ENCODE measurements around the gene BCAM. TPM values are rescaled to one million over a fixed set of nuclear protein-coding genes. Genes with fewer than 3 reads are reported as not detected.

BCAM gene
- total and polyA plus RNA-seq, 2 donors (not counting 3 experiments of a cell fraction or from before 2014, with no cell fraction given), result 23.9 to 28.5 TPM

DNA sequence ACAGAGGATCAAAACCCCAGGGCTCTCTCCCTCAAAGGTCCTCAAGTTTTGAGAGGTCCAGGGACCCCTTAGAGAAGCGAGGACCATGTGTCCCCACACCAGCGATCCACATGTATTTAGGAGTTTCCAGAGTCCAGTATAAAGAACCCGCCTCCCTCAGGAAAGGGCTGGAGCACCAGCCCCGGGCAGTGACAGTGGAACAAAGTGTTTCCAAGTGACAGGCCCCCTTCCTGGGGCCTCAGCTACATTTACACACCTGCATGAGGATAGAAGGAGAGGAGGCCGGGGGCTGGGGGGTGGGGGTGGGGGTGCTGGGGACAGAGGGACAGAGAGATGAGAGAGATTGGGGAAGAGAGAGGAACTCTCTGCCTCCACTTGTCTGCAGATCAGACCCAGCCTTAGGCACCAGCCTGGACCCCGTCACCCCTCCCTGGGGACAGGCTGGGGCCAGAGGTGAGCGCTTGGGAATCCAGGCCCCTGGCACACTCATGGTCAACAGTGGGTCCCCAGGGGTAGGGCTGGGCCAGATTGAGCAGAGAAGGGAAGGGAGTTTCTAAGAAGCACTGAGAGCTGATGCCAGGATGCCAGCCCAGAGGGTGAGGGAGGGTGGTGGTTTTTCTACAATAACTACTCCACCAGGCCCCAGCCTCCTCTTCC is 802 bp downstream of the BCAM start:
- TF ChIP-seq EZH2 (IDR thresholded peaks at IDR 0.05; ENCODE audit: borderline replicate concordance, low read depth, low read length, severe bottlenecking) (no peak), FOS (IDR thresholded peaks at IDR 0.05; ENCODE audit: borderline replicate concordance, insufficient read depth, low read length) (no peak), MYC (IDR thresholded peaks at IDR 0.05; ENCODE audit: low read depth, low read length) (no peak), POLR2AphosphoS5 (IDR thresholded peaks at IDR 0.05; ENCODE audit: insufficient read depth, low read depth, low read length) (no peak), JUN (IDR thresholded peaks at IDR 0.05; ENCODE audit: borderline replicate concordance, insufficient read depth, insufficient read length, low read depth) (no peak), GATA2 (IDR thresholded peaks at IDR 0.05; ENCODE audit: insufficient read depth, insufficient read length, low read depth, low read length) (no peak), POLR2A (IDR thresholded peaks at IDR 0.05; ENCODE audit: low read depth, low read length) (no peak)
- TF ChIP-seq, protein P1, sequence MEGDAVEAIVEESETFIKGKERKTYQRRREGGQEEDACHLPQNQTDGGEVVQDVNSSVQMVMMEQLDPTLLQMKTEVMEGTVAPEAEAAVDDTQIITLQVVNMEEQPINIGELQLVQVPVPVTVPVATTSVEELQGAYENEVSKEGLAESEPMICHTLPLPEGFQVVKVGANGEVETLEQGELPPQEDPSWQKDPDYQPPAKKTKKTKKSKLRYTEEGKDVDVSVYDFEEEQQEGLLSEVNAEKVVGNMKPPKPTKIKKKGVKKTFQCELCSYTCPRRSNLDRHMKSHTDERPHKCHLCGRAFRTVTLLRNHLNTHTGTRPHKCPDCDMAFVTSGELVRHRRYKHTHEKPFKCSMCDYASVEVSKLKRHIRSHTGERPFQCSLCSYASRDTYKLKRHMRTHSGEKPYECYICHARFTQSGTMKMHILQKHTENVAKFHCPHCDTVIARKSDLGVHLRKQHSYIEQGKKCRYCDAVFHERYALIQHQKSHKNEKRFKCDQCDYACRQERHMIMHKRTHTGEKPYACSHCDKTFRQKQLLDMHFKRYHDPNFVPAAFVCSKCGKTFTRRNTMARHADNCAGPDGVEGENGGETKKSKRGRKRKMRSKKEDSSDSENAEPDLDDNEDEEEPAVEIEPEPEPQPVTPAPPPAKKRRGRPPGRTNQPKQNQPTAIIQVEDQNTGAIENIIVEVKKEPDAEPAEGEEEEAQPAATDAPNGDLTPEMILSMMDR (IDR thresholded peaks at IDR 0.05; ENCODE audit: extremely low read depth in 1 of 2, insufficient read depth in 1 of 2, low read depth in 1 of 2, low read length in 2 of 2), result no peak
- TF ChIP-seq, protein P2, sequence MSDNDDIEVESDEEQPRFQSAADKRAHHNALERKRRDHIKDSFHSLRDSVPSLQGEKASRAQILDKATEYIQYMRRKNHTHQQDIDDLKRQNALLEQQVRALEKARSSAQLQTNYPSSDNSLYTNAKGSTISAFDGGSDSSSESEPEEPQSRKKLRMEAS (IDR thresholded peaks at IDR 0.05; ENCODE audit: insufficient read depth, insufficient read length), result no peak
- H3K4me2 ChIP-seq (ENCODE audit: insufficient read depth, low read length), result peak overlapping the region; percentile 88
- BruUV-seq (replicated peaks), result no TSS peak
- H3K79me2 ChIP-seq (ENCODE audit: control insufficient read depth, insufficient read depth, low read length), result no peaks in the 10 kb centered on the region
- H3K36me3 ChIP-seq (ENCODE audit: control insufficient read depth in 2 of 2, extremely low read depth in 1 of 2, insufficient read depth in 2 of 2, low read length in 2 of 2), result peaks cover 2 to 5% of the 10 kb centered on the region in 2 experiments
- H3K9me3 ChIP-seq (replicated peaks; ENCODE audit: control insufficient read depth, insufficient read depth, low read length), result no peaks in the 10 kb centered on the region
- H3K27me3 ChIP-seq (ENCODE audit: control insufficient read depth in 2 of 2, insufficient read depth in 2 of 2, low read length in 2 of 2), result no peaks in the 10 kb centered on the region
- H3K27ac ChIP-seq (ENCODE audit: insufficient read depth, low read depth, low read length), result no peak overlapping the region
- FAIRE-seq, result no peak
- dilution Hi-C loops (cut with MboI; ENCODE audit: extremely low pct_ligation_motif_present, low sequenced_read_pairs), result no loop called here
- no peak overlapping the region for H3K9ac ChIP-seq (replicated peaks; ENCODE audit: extremely low read depth, insufficient read depth, low read length)
- intact Hi-C loops (cut with micrococcal nuclease), result loop anchor here (2.0 to 10.0 kb wide), 2 partner anchors 35 to 145 kb away; partner anchors contain the start of gene CLPTM1
- DNase-seq (ENCODE audit: low read depth, low spot score), result no peak
- peaks cover 16% of the 10 kb centered on the region for H3K4me1 ChIP-seq (ENCODE audit: control insufficient read depth, extremely low read depth, insufficient read depth, low read length)
- H2AFZ ChIP-seq (ENCODE audit: low read depth, low read length), result peak overlapping the region; percentile 90
- POLR2A ChIA-PET, result interaction anchor here (0.6 kb wide), 1 partner anchor 92 kb away, joined by 3 read pairs; no protein-coding TSS in a partner anchor
- H3K4me3 ChIP-seq (replicated peaks in 1 of 3; ENCODE audit: insufficient read depth in 1 of 3, low read depth in 1 of 3, low read length in 3 of 3), result peak overlapping the region; percentile 60 to 66 (median 64)
- CTCF ChIA-PET, result interaction anchor here (0.7 to 4.2 kb wide), 11 partner anchors 11 to 239 kb away, joined by 3 to 57 read pairs (median 7); partner anchors contain the start of gene NECTIN2
- no peaks in the 10 kb centered on the region for H3K9me1 ChIP-seq (replicated peaks; ENCODE audit: control insufficient read depth, extremely low read depth, insufficient read depth, low read length)
- H4K20me1 ChIP-seq (replicated peaks; ENCODE audit: control insufficient read depth, extremely low read depth, insufficient read depth, low read length), result no peaks in the 10 kb centered on the region

Measured in endothelial cell of umbilical vein (primary cell).